GM18909 (cell line): Measurements from ENCODE around the gene CAMKMT.
A peak's percentile ranks its signal among the peaks of the same experiment; 100 is the strongest.
"Not testable (repeated sequence)": the region's sequence is repeated elsewhere in the genome, so short reads cannot be mapped to it uniquely, and the experiment has no call there.

Source experiments
- ATAC-seq: cut with Tn5 transposase; IDR thresholded peaks from one replicate; pipeline ENCODE4 v1.9.1; 2021; ENCODE audit warnings: mild to moderate bottlenecking; ENCODE audit not compliant: unreplicated experiment, poor library complexity

The CAMKMT gene

GRCh38 chr2:44358503-44358902 lies 3.2 kb upstream of the CAMKMT start:
- ATAC-seq: peak; percentile 36

DNA sequence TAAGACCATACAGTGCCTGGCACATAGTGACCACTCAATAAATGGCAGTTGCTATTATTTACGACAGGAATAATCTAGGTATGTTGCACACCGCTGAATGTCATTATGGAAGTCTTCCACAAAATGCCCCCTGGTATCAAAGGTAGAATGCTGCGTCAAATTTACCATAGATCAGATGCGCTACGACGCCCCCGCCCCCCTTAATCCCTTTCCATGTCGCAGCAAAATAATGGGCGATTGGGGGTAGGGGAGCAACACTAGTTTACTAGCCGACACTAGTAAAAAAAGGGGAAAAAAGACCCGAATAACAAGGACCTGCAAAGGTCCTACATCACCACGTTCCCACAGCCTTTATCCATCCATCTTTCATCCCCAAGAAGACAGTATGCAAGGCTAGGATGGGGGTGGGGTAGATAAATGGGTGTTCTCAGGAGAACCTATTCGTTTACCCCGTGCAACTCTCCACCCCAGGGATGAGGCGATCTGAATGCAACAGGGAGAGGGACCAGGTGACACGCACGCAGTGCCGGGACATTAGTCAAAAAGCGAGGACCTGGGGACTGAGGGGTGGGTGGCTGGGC lies 908 bp upstream of the CAMKMT start:
- no peak for ATAC-seq

GRCh38 chr2:44362207-44363015 lies 664 bp downstream of the CAMKMT start:
- peak; percentile 16 for ATAC-seq

DNA sequence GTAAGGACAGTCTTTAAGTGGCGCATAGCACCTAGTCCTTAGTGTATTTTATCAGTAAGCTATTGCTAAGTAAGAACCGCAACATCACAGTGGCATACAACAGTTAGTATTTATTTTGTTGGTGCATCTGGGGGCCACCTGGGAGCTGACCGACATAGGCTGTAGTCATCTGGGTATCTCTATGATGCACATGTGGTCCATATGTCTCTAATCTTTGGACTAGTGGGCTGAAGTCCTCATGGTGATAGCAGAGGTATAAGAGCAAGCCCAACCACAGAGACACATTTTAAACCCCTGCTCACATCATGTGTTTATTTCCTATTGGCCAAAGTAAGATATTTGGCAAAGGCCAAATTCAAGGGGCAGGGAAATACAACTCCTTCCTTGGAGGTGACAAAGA lies 2.9 kb downstream of the CAMKMT start:
- no peak for ATAC-seq

- ATAC-seq: no peak
Observed at GRCh38 chr2:44367591-44367990, 5.8 kb downstream of the CAMKMT start.

DNA sequence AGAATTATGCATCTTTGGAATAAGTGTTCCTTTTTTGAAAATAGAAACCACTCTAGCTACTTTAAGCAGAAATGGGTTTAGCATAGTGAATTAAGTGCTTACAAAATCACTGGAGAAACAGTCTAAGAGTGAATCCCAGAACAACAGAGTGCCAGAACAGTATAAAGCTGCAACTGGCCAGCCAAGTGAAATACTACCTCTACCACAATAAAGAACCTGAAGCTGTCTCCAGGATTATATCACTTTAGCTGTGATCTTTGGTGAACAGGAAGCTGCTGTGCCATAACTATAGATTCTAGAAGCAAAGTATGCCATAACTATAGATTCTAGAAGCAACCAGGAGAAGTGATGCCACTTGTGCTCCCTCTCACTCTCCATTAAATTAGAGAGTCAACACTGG lies 7.6 kb downstream of the CAMKMT start:
- ATAC-seq: no peak

GRCh38 chr2:44371445-44371844 lies 9.7 kb downstream of the CAMKMT start:
- ATAC-seq: no peak

DNA sequence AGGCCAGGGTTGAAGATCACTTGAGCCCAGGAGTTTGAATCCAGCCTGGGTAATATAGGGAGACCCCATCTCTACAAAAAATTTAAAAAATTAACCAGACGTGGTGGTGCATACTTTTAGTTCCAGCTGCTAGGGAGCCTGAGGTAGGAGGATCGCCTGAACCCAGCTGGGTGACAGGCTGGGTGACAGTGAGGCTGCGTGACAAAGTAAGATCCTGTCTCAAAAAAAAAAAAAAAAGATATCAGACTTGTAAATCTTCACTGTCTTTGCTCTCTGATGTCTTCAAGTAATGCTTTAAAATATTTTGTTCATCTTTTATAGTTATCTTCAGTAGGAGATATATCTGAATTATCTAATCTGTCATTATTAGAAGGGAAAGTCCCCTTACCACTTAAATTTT lies 10.5 kb downstream of the CAMKMT start:
- no peak for ATAC-seq

DNA sequence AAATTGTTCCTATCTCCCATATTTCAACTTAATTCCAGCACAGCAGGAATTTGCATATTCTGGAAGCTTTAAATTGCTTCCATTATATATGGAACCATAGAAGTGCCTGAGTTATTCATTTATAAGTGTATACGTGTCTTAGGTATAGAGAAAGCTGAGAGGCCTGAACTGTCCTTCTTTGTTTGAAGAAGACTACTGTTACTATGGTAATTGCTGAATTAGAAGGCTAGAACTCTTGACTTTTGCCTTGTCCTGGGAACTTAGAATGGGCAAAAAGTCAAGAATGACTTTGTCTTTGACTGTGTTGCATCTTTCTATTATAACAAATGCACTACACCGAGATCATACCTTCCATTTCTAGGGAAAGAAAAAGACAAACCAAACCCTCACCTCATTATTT lies 15.7 kb downstream of the CAMKMT start:
- ATAC-seq: no peak

- ATAC-seq: not testable (repeated sequence)
Observed at GRCh38 chr2:44385226-44385625, 23.5 kb downstream of the CAMKMT start.

DNA sequence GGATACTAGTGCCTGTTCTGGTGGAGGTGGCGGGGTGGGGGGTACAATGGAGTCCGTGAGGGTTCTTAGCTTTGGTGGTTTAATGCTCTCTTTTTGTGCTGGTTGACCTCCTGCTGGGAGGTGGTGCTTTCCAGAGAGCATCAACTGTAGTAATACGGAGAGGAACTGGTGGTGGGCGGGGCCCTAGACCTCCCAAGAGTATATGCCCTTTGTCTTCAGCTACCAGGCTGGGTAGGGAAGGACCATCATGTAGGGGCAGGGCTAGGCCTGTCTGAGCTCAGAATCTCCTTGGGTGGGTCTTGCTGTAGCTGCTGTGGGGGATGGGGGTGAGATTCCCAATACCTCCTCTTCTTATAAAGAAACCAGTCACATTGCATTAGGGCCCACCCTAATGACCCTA lies 27.1 kb downstream of the CAMKMT start:
- no peak for ATAC-seq

- no peak for ATAC-seq
Observed at GRCh38 chr2:44389895-44390294, 28.1 kb downstream of the CAMKMT start.

- ATAC-seq: no peak
Observed at GRCh38 chr2:44392338-44392943, 30.7 kb downstream of the CAMKMT start.

GRCh38 chr2:44397447-44398175 lies 35.9 kb downstream of the CAMKMT start:
- ATAC-seq: no peak

DNA sequence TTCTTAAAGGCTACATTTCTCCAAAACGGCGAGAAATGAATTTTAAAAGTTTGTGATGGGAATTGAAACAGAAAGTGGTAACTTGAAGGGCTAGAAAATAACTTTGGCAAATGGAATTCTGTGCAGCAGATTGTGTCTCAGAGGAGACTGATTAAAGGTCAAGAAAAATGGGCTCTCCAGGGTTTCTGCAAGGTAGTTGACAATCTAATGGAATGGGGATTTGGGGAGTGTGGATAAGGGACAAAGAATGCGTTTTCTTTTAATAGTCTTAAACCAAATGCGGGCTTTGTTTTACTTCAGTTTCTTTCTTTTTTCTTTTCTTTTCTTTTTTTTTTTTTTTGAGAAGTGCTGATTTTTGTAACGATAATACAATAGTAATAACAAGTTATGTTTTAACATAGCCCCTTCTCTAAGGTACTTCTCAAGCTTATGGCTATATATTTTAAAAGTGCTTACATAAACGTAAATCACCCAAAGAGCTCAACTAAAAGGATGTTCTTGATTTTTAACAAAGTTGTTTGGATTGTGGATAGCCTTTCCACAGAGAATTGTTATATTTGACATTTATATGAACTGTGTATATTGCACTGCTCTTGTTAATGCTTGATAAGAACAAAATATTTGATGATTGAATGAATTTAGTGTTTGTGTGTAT lies 36.6 kb downstream of the CAMKMT start:
- no peak for ATAC-seq

DNA sequence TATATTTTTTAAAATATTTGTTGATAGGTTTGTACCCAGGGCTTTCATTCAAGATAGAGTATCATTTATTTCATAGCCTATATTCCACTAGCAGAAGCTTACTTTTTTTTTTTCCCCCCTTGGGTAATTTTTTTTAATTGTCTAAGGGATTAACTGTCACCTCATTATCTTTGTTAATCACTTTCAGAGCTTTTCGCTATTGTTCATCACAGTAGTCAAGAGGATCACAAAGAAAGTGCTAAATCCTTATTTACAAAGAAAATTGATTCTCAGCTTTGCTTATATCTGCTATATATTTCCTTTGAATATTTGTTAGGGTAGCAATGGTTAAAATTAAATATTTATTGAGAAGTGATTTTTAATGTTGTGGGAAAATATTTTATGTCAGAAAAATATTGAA lies 59.0 kb downstream of the CAMKMT start:
- no peak for ATAC-seq

GRCh38 chr2:44424211-44424610 lies 62.5 kb downstream of the CAMKMT start:
- no peak for ATAC-seq

DNA sequence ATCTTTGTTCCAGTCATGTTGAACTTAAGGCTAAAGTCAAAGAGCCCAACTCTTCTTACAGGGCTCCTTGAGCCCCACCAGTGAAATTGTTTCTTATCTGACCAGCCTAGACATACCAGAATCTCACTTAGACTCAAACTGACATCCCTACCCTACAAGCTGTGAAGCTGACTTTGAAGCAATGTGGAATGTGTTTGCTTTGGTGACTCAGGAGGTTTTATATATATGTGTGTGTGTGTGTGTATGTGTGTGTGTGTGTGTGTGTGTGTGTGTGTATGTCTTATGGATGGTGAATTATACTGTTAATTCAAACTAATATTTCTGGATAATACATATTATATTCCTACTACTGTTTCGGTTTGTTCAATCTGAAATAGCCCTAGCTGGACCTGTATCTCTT lies 67.3 kb downstream of the CAMKMT start:
- no peak for ATAC-seq

GRCh38 chr2:44430342-44430741 lies 68.6 kb downstream of the CAMKMT start:
- no peak for ATAC-seq

- no peak for ATAC-seq
Observed at GRCh38 chr2:44433895-44434294, 72.1 kb downstream of the CAMKMT start.

GRCh38 chr2:44441200-44441599 lies 79.5 kb downstream of the CAMKMT start:
- no peak for ATAC-seq
